Liver (tissue), 3 donors: ENCODE measurements around the gene MTG1.

Experiments used
- CTCF ChIP-seq: fragments of 150-350 bp; IDR thresholded peaks from 2 replicates; pipeline ENCODE4 v1.5.1; 2017; ENCODE audit warnings: improper control_type of control experiment, low read depth, low read length; ENCODE audit not compliant: missing input control
- EGR1 ChIP-seq, 2 donors: IDR thresholded peaks; 2 replicates each; pipeline ENCODE4 v1.6.1; 2016 to 2018; ENCODE audit warnings: antibody characterized with exemption in 2 of 2, low read depth in 2 of 2
- FOXA1 ChIP-seq: IDR thresholded peaks from 2 replicates; pipeline ENCODE4 v1.6.1; 2016; ENCODE audit warnings: antibody characterized with exemption
- SP1 ChIP-seq: IDR thresholded peaks from 2 replicates; pipeline ENCODE4 v1.6.1; 2018; ENCODE audit warnings: antibody characterized with exemption, mild to moderate bottlenecking
- TAF1 ChIP-seq: conservative IDR thresholded peaks from 2 replicates; pipeline ENCODE4 v1.6.1; 2016; ENCODE audit warnings: antibody characterized with exemption, mild to moderate bottlenecking
- ZBTB33 ChIP-seq: IDR thresholded peaks from 2 replicates; pipeline ENCODE4 v1.6.1; 2016; ENCODE audit warnings: antibody characterized with exemption
- donor health status: healthy.
- donor health status: healthy.

- no peak for TF ChIP-seq CTCF
- TF ChIP-seq TAF1: no peak
- no peak for TF ChIP-seq SP1
- no peak for TF ChIP-seq ZBTB33
- no peak for TF ChIP-seq EGR1 (IDR thresholded peaks at IDR 0.05; ENCODE audit: low read depth in 2 of 2)
- no peak for TF ChIP-seq FOXA1
Observed at GRCh38 chr10:133366751-133367150, 27.2 kb upstream of the MTG1 start.
